HepG2 (cell line): ENCODE data around the gene KMT2D. TPM values are rescaled to one million over a fixed set of nuclear protein-coding genes. Genes with fewer than 3 reads are reported as not detected.

ENCODE experiments used
- ATF1 ChIP-seq: IDR thresholded peaks from 2 replicates; pipeline ENCODE4 v1.6.1; 2016; ENCODE audit warnings: mild to moderate bottlenecking, control low read depth
- ESRRA ChIP-seq: sonication (generic); formaldehyde crosslinking; IDR thresholded peaks from 2 replicates; pipeline ENCODE4 v1.5.1; 2020; ENCODE audit warnings: mild to moderate bottlenecking, low read depth, missing genetic modification reagents
- HNRNPL ChIP-seq: fragments of 200-400 bp; formaldehyde crosslinking; IDR thresholded peaks from 2 replicates; pipeline ENCODE4 v1.6.1; 2017; ENCODE audit warnings: mild to moderate bottlenecking, low read depth, low read length
- KDM6A ChIP-seq: IDR thresholded peaks from 2 replicates; pipeline ENCODE4 v1.6.1; 2016; ENCODE audit warnings: low read depth
- NBN ChIP-seq: fragments of 450-650 bp; conservative IDR thresholded peaks from 2 replicates; pipeline ENCODE4 v1.6.1; 2017
- NR2C2 ChIP-seq: sonication (generic); formaldehyde crosslinking; IDR thresholded peaks from 2 replicates; pipeline ENCODE4 v1.4.0; 2020; ENCODE audit warnings: missing genetic modification reagents, mild to moderate bottlenecking, moderate library complexity, borderline replicate concordance
- NR3C1 ChIP-seq: sonication (generic); formaldehyde crosslinking; IDR thresholded peaks from 2 replicates; pipeline ENCODE4 v1.4.0; 2020; ENCODE audit warnings: missing genetic modification reagents
- PHB2 ChIP-seq: fragments of 450-650 bp; IDR thresholded peaks from 2 replicates; pipeline ENCODE4 v1.6.1; 2018; ENCODE audit not compliant: partially characterized antibody
- RBAK ChIP-seq: sonication (generic); formaldehyde crosslinking; IDR thresholded peaks from 2 replicates; pipeline ENCODE4 v1.5.1; 2020; ENCODE audit warnings: mild to moderate bottlenecking, missing genetic modification reagents
- RERE ChIP-seq: IDR thresholded peaks from 2 replicates; pipeline ENCODE4 v1.6.1; 2016; ENCODE audit warnings: low read depth, missing genetic modification reagents, missing compliant biosample characterization
- RORA ChIP-seq: sonication (generic); formaldehyde crosslinking; IDR thresholded peaks from 2 replicates; pipeline ENCODE4 v1.5.0; 2020; ENCODE audit warnings: mild to moderate bottlenecking, missing genetic modification reagents, moderate library complexity
- SAP130 ChIP-seq: IDR thresholded peaks from 2 replicates; pipeline ENCODE4 v1.6.1; 2016; ENCODE audit warnings: low read depth
- SNAI1 ChIP-seq: sonication (generic); formaldehyde crosslinking; IDR thresholded peaks from 2 replicates; pipeline ENCODE4 v1.5.0; 2020; ENCODE audit warnings: mild to moderate bottlenecking, missing genetic modification reagents, borderline replicate concordance
- ZFP36L1 ChIP-seq: sonication (generic); formaldehyde crosslinking; IDR thresholded peaks from 2 replicates; pipeline ENCODE4 v1.8.0; 2022; ENCODE audit warnings: mild to moderate bottlenecking, missing genetic modification reagents, moderate library complexity
- ZNF232 ChIP-seq: sonication (generic); formaldehyde crosslinking; IDR thresholded peaks from 2 replicates; pipeline ENCODE4 v1.4.0; 2020; ENCODE audit warnings: missing genetic modification reagents, borderline replicate concordance
- ZNF543 ChIP-seq: sonication (generic); formaldehyde crosslinking; IDR thresholded peaks from 2 replicates; pipeline ENCODE4 v1.4.0; 2020; ENCODE audit warnings: mild to moderate bottlenecking, missing genetic modification reagents
- ZNF7 ChIP-seq: IDR thresholded peaks from 2 replicates; pipeline ENCODE4 v1.6.1; 2016; ENCODE audit warnings: missing biosample characterization, missing genetic modification reagents
- ZNF790 ChIP-seq: sonication (generic); formaldehyde crosslinking; IDR thresholded peaks from 2 replicates; pipeline ENCODE4 v1.8.0; 2022; ENCODE audit warnings: missing genetic modification reagents, mild to moderate bottlenecking, borderline replicate concordance
- ZNF883 ChIP-seq: sonication (generic); formaldehyde crosslinking; IDR thresholded peaks from 2 replicates; pipeline ENCODE4 v1.5.1; 2020; ENCODE audit warnings: mild to moderate bottlenecking, missing genetic modification reagents; ENCODE audit errors: not compliant biosample characterization
- polyA plus RNA-seq, 8 experiments: library from polyadenylated mRNA; depleted of rRNA in 3 of 8; stranded (reverse) in 7 of 8; unstranded in 1 of 8; fragments of >200 nt; fragmentation: Illumina TruSeq in 4 of 8; extraction: Trizol in 4 of 8; gene quantifications; 2 replicates each; pipeline versions ENCODE4 v1.2.1 to v1.2.3, GENCODE V29; 2011 to 2016; ENCODE audit warnings: low read depth in 4 of 8, missing spikeins in 1 of 8, mixed read lengths in 1 of 8; ENCODE audit not compliant: insufficient read depth in 1 of 8
- total RNA-seq, 5 experiments: library from RNA; depleted of rRNA; stranded (reverse); fragments of >200 nt; fragmentation: Illumina TruSeq; extraction: Trizol; gene quantifications; 2 replicates each; pipeline ENCODE4 v1.2.3, GENCODE V29; 2016; ENCODE audit warnings: low read depth in 1 of 5
- TF ChIP-seq, protein P1 (sequence below): sonication (generic); formaldehyde crosslinking; conservative IDR thresholded peaks from 2 replicates; pipeline ENCODE4 v1.4.0; 2020; ENCODE audit warnings: mild to moderate bottlenecking, missing genetic modification reagents, moderate library complexity

KMT2D gene
- total and polyA plus RNA-seq, 2 of the 13 experiments (the other 11 are each of a cell fraction or from before 2014, with no cell fraction given) = 8.1 to 10.4 TPM

- TF ChIP-seq ZFP36L1 (CRISPR knock-in tag) (no peak), ATF1 (CRISPR knock-in tag) (peak; percentile 93), NR3C1 (no peak), KDM6A (CRISPR knock-in tag) (no peak), HNRNPL (peak; percentile 78; the same call in 1 of the 2 replicates), NBN (no peak), ZNF232 (peak; percentile 12), ZNF543 (CRISPR knock-in tag) (0 out of 2 replicates have a peak, but pooled peaks have one; percentile 60), RERE (CRISPR knock-in tag) (0 out of 2 replicates have a peak, but pooled peaks have one; percentile 62), ZNF7 (CRISPR knock-in tag) (no peak), ZNF790 (CRISPR knock-in tag) (no peak), NR2C2 (CRISPR knock-in tag) (peak; percentile 68), ZNF883 (CRISPR knock-in tag) (peak; percentile 91), SNAI1 (CRISPR knock-in tag) (0 out of 2 replicates have a peak, but pooled peaks have one; percentile 51), RBAK (CRISPR knock-in tag) (peak; percentile 76; the same call in 1 of the 2 replicates), SAP130 (CRISPR knock-in tag) (peak; percentile 96), PHB2 (no peak), ESRRA (CRISPR knock-in tag) (peak; percentile 68; the same call in 1 of the 2 replicates), RORA (CRISPR knock-in tag) (no peak)
- TF ChIP-seq, protein P1, sequence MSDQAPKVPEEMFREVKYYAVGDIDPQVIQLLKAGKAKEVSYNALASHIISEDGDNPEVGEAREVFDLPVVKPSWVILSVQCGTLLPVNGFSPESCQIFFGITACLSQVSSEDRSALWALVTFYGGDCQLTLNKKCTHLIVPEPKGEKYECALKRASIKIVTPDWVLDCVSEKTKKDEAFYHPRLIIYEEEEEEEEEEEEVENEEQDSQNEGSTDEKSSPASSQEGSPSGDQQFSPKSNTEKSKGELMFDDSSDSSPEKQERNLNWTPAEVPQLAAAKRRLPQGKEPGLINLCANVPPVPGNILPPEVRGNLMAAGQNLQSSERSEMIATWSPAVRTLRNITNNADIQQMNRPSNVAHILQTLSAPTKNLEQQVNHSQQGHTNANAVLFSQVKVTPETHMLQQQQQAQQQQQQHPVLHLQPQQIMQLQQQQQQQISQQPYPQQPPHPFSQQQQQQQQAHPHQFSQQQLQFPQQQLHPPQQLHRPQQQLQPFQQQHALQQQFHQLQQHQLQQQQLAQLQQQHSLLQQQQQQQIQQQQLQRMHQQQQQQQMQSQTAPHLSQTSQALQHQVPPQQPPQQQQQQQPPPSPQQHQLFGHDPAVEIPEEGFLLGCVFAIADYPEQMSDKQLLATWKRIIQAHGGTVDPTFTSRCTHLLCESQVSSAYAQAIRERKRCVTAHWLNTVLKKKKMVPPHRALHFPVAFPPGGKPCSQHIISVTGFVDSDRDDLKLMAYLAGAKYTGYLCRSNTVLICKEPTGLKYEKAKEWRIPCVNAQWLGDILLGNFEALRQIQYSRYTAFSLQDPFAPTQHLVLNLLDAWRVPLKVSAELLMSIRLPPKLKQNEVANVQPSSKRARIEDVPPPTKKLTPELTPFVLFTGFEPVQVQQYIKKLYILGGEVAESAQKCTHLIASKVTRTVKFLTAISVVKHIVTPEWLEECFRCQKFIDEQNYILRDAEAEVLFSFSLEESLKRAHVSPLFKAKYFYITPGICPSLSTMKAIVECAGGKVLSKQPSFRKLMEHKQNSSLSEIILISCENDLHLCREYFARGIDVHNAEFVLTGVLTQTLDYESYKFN (CRISPR knock-in tag) = peak; percentile 57
Measured at GRCh38 chr12:49060237-49061156, at the start of gene KMT2D (continued).
